ENCODE results near the gene TSSK6. TPM values are rescaled to one million over a fixed set of nuclear protein-coding genes. Genes with fewer than 3 reads are reported as not detected.
A peak's percentile ranks its signal among the peaks of the same experiment; 100 is the strongest.

TSSK6 gene
- 1 to 10 TPM in 3 of 4 donors, under 1 TPM in 1; 0.33 to 3.7 (median 1.5) TPM for total RNA-seq

- Histone ChIP-seq H3K4me3 (peak within 1 kb of the TSS; percentile 76 to 97 (median 86)), H3K4me1 (peaks cover 26 to 56% (median 48%) of the 10 kb centered on the region in 4 donors), H3K36me3 (peaks cover 0 to 13% (median 6%) of the 10 kb centered on the region in 4 donors), H3K27me3 (no peaks in the 10 kb centered on the region), H3K27ac (replicated peaks in 1 of 4) (peak within 1 kb of the TSS; percentile 86 to 91 (median 91)), H3K9me3 (peaks cover 0 to 5% (median 3%) of the 10 kb centered on the region in 4 donors)
- TF ChIP-seq POLR2AphosphoS5 (IDR thresholded peaks at IDR 0.05) (no peak), CTCF (IDR thresholded peaks at IDR 0.05) (no peak), POLR2A (IDR thresholded peaks at IDR 0.05; ENCODE audit: low read depth) (no peak), EP300 (IDR thresholded peaks at IDR 0.05) (no peak)
- no peak for DNase-seq (ENCODE audit: extremely low spot score)
- WGBS = 85% methylated on average over 48 of the region's 74 CpGs
- intact Hi-C loops (cut with DNase I) = no loop called here
Observed at GRCh38 chr19:19514881-19515641, at the start of gene TSSK6. Gene TSSK6 (minus strand): TSS chr19:19515548. CDS start chr19:19515427, 121 bp downstream.

GRCh38 chr19:19563348-19563848, 48.0 kb upstream of the TSSK6 start:
- WGBS = 93% methylated on average over 9 of the region's 17 CpGs
- TF ChIP-seq EP300 (IDR thresholded peaks at IDR 0.05) (no peak), POLR2AphosphoS5 (IDR thresholded peaks at IDR 0.05) (no peak), CTCF (IDR thresholded peaks at IDR 0.05) (no peak), POLR2A (IDR thresholded peaks at IDR 0.05; ENCODE audit: low read depth) (no peak)
- Histone ChIP-seq H3K27me3 (no peaks in the 10 kb centered on the region), H3K4me1 (no peaks in the 10 kb centered on the region), H3K4me3 (no peak overlapping the region), H3K9me3 (no peaks in the 10 kb centered on the region), H3K36me3 (no peaks in the 10 kb centered on the region), H3K27ac (replicated peaks in 1 of 4) (no peak overlapping the region)
- DNase-seq (ENCODE audit: extremely low spot score) = no peak
- intact Hi-C loops (cut with DNase I) = no loop called here

- Histone ChIP-seq H3K27me3 (no peaks in the 10 kb centered on the region), H3K4me1 (no peaks in the 10 kb centered on the region), H3K27ac (replicated peaks in 1 of 4) (no peak overlapping the region), H3K4me3 (no peak overlapping the region), H3K9me3 (no peaks in the 10 kb centered on the region), H3K36me3 (no peaks in the 10 kb centered on the region)
- TF ChIP-seq POLR2AphosphoS5 (IDR thresholded peaks at IDR 0.05) (no peak), POLR2A (IDR thresholded peaks at IDR 0.05; ENCODE audit: low read depth) (no peak), EP300 (IDR thresholded peaks at IDR 0.05) (no peak), CTCF (IDR thresholded peaks at IDR 0.05) (no peak)
- intact Hi-C loops (cut with DNase I) = no loop called here
- WGBS = 90% methylated on average over 4 of the region's 17 CpGs
- no peak for DNase-seq (ENCODE audit: extremely low spot score)
Observed at GRCh38 chr19:19562665-19563347, 47.5 kb upstream of the TSSK6 start.

- Histone ChIP-seq H3K4me1 (no peaks in the 10 kb centered on the region), H3K9me3 (no peaks in the 10 kb centered on the region), H3K36me3 (no peaks in the 10 kb centered on the region), H3K4me3 (no peak overlapping the region), H3K27ac (replicated peaks in 1 of 4) (no peak overlapping the region), H3K27me3 (no peaks in the 10 kb centered on the region)
- TF ChIP-seq EP300 (IDR thresholded peaks at IDR 0.05) = no peak
- TF ChIP-seq POLR2A (IDR thresholded peaks at IDR 0.05; ENCODE audit: low read depth) = no peak
- TF ChIP-seq POLR2AphosphoS5 (IDR thresholded peaks at IDR 0.05) = no peak
- TF ChIP-seq CTCF (IDR thresholded peaks at IDR 0.05) = no peak
- intact Hi-C loops (cut with DNase I) = no loop called here
- WGBS = 82% methylated on average over 20 of the region's 26 CpGs
- DNase-seq (ENCODE audit: extremely low spot score) = no peak
Observed at GRCh38 chr19:19561946-19562664, 46.8 kb upstream of the TSSK6 start.

All from esophagus muscularis mucosa (tissue), 4 donors.